ENCODE results near the gene LRRC53.

Gene LRRC53

DNA sequence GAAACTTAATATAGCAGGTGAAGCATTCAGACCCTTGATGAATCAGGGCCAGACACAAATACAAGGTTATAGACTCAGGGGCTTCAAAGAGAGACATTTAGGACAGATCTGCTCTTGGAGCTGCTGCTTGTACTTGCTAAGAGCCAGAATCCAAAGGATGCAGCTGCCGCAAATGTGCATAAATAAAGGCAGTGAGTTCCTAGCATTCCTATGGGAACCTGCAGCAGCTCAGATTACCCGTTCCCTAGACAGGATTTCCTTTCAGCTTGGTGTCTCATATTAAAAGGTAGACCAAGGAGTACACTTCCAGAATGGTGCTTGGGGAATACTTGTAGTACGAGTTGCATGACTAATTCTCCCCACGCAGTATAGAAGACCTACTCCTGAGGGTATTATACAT is 9.7 kb upstream of the LRRC53 start:
- no peaks in the 10 kb centered on the region for H3K36me3 ChIP-seq (ENCODE audit: control insufficient read depth, insufficient read depth, low read length)
- H3K27ac ChIP-seq (ENCODE audit: insufficient read depth, low read depth, low read length, poor library complexity, severe bottlenecking), result no peak overlapping the region
- no peak overlapping the region for H3K4me3 ChIP-seq (ENCODE audit: insufficient read depth, low read depth, low read length)
- WGBS, 2 experiments, result 38 to 48% methylated on average over 4 of the region's 4 CpGs
- no peaks in the 10 kb centered on the region for H3K27me3 ChIP-seq (ENCODE audit: control insufficient read depth, insufficient read depth, low read length, poor library complexity, severe bottlenecking)
- no peaks in the 10 kb centered on the region for H3K9me3 ChIP-seq (ENCODE audit: control insufficient read depth, low read length)
- H3K4me1 ChIP-seq (ENCODE audit: control insufficient read depth, insufficient read depth, low read length), result peaks cover 9% of the 10 kb centered on the region

DNA sequence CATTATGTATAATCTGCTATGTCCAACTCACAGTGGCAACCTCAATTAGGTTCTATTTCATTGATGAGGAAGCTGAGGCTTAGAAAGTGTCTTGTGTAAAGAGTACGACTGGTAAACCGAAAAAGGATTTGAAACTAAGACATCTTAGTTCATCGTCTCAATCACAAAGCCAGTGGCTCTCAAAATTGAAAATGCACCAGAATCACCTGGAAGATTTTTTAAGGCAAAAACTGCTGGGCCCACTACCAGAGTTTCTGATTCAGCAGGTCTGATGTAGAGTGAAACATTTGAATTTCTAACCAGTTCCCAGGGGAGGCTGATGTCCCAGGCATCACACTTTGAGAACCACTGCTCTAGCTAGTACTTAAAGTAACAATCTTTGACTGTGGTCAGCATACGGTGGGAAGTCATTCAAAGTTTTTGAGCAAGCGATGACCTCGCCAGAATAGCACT is 5.2 kb upstream of the LRRC53 start:
- 91 to 94% methylated on average over 6 of the region's 6 CpGs for WGBS, 2 experiments

DNA sequence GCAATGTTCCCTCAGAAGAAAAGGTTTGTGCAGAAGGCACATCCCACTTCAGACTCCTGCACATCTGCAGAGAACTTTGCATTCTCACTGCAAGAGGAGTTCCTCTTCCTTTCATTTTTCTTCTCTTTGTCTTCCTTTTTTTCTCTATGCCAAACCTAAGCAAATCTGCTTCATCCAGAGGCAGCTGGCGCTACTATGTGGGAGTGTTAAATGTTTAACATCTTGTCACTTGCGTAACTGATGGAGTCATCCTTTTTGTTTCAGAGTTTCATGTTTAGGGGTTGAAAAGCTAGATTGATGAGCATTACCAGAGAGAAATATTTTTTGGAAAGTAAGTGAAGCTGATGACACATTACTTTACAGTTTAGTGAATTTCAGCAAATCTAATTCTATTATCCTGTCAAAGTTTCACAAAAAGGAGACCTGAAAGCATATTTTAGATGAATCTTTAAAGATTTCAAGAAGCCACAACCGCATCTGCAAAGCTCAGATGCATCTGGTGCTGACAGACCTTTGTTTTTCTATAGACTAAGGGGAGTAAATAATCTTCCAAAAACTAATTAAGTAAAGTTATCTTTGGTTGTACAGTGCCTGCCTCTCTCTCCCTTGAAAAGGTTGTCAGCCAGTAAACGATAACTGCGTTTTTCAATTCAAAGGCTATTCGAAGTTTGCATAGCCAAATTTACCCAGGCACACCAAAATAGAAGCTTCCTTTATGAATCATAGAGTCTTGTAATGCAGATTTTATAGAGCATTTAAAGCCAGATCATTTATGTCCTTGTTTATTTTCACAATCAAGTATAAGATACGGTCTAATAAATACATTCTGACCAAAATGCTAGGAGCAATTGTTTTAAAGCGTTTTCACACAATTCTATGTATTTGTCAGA is 1.2 kb upstream of the LRRC53 start:
- Histone ChIP-seq H3K36me3 (ENCODE audit: control insufficient read depth, insufficient read depth, low read length) (no peaks in the 10 kb centered on the region), H3K27ac (ENCODE audit: insufficient read depth, low read depth, low read length, poor library complexity, severe bottlenecking) (no peak overlapping the region), H3K9me3 (ENCODE audit: control insufficient read depth, low read length) (no peaks in the 10 kb centered on the region), H3K27me3 (ENCODE audit: control insufficient read depth, insufficient read depth, low read length, poor library complexity, severe bottlenecking) (no peaks in the 10 kb centered on the region), H3K4me3 (ENCODE audit: insufficient read depth, low read depth, low read length) (no peak overlapping the region), H3K4me1 (ENCODE audit: control insufficient read depth, insufficient read depth, low read length) (peaks cover 5% of the 10 kb centered on the region)
- 90 to 93% methylated on average over 7 to 8 of the region's 8 CpGs for WGBS, 2 experiments

More for the DNA sequence above, 5.2 kb upstream of the LRRC53 start:
- Histone ChIP-seq H3K27me3 (ENCODE audit: control insufficient read depth, insufficient read depth, low read length, poor library complexity, severe bottlenecking) (no peaks in the 10 kb centered on the region), H3K36me3 (ENCODE audit: control insufficient read depth, insufficient read depth, low read length) (no peaks in the 10 kb centered on the region), H3K27ac (ENCODE audit: insufficient read depth, low read depth, low read length, poor library complexity, severe bottlenecking) (no peak overlapping the region), H3K4me1 (ENCODE audit: control insufficient read depth, insufficient read depth, low read length) (peaks cover 9% of the 10 kb centered on the region), H3K4me3 (ENCODE audit: insufficient read depth, low read depth, low read length) (no peak overlapping the region), H3K9me3 (ENCODE audit: control insufficient read depth, low read length) (no peaks in the 10 kb centered on the region)

DNA sequence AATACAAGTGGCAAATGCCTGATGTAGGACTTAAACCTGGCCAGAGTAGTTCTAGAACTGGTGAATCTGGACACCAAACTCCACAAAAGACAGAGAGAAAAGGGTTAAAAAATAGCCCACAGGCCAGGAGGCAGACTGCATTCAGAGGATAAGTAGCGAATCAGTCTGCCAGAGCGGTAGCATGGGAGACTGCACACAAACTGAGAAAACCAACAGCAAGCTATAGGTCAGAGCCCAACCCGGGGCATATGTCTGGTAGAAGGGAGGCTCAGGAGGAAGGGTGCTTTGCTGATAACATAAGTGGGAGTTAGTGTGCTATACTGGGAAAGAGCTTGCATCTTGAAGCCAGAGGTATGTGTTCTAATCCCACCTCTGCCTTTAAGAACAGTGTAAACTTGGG is 4.0 kb downstream of the LRRC53 start:
- H3K27me3 ChIP-seq (ENCODE audit: control insufficient read depth, insufficient read depth, low read length, poor library complexity, severe bottlenecking), result no peaks in the 10 kb centered on the region
- 11 to 14% methylated on average over 3 of the region's 3 CpGs for WGBS, 2 experiments
- H3K27ac ChIP-seq (ENCODE audit: insufficient read depth, low read depth, low read length, poor library complexity, severe bottlenecking), result no peak overlapping the region
- H3K4me1 ChIP-seq (ENCODE audit: control insufficient read depth, insufficient read depth, low read length), result peaks cover 27% of the 10 kb centered on the region
- no peaks in the 10 kb centered on the region for H3K36me3 ChIP-seq (ENCODE audit: control insufficient read depth, insufficient read depth, low read length)
- no peak overlapping the region for H3K4me3 ChIP-seq (ENCODE audit: insufficient read depth, low read depth, low read length)
- H3K9me3 ChIP-seq (ENCODE audit: control insufficient read depth, low read length), result no peaks in the 10 kb centered on the region

DNA sequence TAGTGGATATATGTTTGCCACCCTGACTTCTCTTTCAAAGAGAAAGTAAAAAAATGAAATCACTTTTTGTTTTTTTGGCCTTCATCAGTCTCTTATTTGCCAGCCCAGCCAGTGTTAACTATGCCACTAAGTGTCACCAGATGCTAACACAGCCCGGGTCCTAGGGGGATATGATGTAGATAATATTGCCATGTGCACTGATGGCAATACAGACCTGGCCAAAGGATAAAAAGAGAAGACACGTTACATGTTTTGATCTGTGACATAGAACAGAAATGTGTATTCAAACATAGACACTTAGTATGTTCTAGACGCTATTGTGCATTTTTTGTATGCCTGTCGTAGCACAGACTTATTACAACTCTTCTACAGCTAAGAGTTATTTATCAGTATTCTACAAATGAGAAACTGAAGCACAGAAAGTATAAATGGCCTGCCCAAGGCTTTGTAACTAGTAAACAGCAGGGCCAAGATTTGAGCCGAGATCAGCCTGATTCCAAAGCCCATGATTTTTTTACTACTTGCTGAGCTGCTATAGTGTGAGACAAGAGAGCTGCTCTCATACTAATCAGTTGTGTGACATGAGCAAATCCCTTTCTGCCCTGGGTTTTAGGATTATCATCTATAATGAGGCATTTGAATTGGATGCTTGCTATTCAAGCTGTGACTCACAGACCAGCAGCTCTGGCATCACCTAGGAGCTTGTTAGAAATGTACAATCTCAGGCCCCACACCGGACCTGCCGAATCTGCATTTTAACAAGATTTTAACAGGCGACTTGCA is 6.3 kb downstream of the LRRC53 start:
- H3K4me1 ChIP-seq (ENCODE audit: control insufficient read depth, insufficient read depth, low read length), result peaks cover 27% of the 10 kb centered on the region
- H3K27me3 ChIP-seq (ENCODE audit: control insufficient read depth, insufficient read depth, low read length, poor library complexity, severe bottlenecking), result no peaks in the 10 kb centered on the region
- H3K4me3 ChIP-seq (ENCODE audit: insufficient read depth, low read depth, low read length), result no peak overlapping the region
- no peaks in the 10 kb centered on the region for H3K9me3 ChIP-seq (ENCODE audit: control insufficient read depth, low read length)
- peak overlapping the region; percentile 77 for H3K27ac ChIP-seq (ENCODE audit: insufficient read depth, low read depth, low read length, poor library complexity, severe bottlenecking)
- WGBS, 2 experiments, result 54 to 75% methylated on average over 7 to 8 of the region's 8 CpGs
- H3K36me3 ChIP-seq (ENCODE audit: control insufficient read depth, insufficient read depth, low read length), result no peaks in the 10 kb centered on the region

DNA sequence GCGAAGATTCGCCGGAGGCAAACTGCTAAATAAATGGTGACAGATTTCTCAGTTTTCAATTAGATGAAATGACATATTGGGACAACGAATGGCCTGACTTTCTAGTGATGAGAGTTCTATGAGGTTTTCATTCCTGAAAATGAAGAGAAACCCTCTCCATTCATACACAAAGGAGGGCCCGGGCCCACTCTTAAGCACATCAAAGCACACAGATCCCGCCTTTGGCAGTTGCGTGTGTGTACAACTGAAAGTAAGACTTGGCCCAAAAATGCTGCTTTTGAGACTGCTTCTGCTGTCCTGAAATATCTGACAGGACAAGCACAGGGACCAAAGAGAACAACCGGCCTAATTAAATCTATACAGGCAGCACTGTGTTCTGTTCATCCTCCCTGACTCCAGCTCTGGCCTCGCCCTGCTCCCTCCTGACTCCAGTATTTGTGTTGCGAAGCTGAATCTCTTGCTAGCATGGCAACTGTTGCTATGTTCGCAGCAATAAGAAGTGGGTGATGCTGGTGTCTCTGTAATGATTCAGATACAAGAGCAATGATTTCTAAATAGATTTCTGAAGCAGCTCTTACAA is 7.4 kb downstream of the LRRC53 start:
- peak overlapping the region; percentile 77 for H3K27ac ChIP-seq (ENCODE audit: insufficient read depth, low read depth, low read length, poor library complexity, severe bottlenecking)
- WGBS, 2 experiments, result 59 to 64% methylated on average over 11 of the region's 11 CpGs
- H3K4me3 ChIP-seq (ENCODE audit: insufficient read depth, low read depth, low read length), result no peak overlapping the region

DNA sequence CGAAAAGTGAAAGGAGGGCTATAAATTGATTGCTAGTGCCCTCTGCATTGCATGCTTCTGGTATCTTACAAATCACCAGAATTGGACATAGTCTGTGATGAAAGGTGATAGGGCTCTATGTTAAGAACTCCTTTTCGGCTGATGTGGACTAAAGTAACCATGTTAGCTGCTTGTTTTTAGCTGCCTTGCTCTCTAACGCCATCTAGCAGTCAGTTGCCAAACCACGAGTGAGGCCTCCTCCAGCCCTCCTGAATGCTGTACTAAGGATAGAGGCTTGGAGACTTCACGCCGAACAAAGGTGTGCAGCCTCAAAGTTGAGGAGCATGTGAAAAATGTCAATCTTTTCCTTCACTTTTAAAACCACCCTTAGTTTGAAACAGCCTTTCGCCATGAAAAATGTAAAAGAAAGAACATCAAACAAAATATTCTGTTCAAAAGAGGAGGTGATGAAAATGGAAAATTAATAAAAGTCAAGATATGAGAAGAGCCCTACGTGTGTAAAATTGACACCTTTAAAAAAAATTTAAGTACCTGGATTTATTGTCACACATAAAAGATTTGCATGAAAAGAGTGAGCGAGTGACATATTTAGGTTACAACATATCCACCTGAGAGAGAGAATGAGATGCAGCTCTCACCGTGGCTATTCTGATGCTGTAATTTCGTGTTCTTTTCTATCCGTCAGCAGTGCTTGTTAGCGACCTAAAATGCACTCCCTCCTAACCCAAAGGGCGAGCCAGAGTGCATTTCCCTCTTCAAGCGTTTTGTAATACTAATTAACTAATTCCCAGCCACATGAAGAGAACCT is 8.1 kb downstream of the LRRC53 start:
- no peaks in the 10 kb centered on the region for H3K9me3 ChIP-seq (ENCODE audit: control insufficient read depth, low read length)
- 46 to 51% methylated on average over 13 to 15 of the region's 15 CpGs for WGBS, 2 experiments
- H3K27me3 ChIP-seq (ENCODE audit: control insufficient read depth, insufficient read depth, low read length, poor library complexity, severe bottlenecking), result no peaks in the 10 kb centered on the region
- H3K4me3 ChIP-seq (ENCODE audit: insufficient read depth, low read depth, low read length), result no peak overlapping the region
- H3K27ac ChIP-seq (ENCODE audit: insufficient read depth, low read depth, low read length, poor library complexity, severe bottlenecking), result peak overlapping the region; percentile 77
- peaks cover 27% of the 10 kb centered on the region for H3K4me1 ChIP-seq (ENCODE audit: control insufficient read depth, insufficient read depth, low read length)
- no peaks in the 10 kb centered on the region for H3K36me3 ChIP-seq (ENCODE audit: control insufficient read depth, insufficient read depth, low read length)

More for the DNA sequence above, 7.4 kb downstream of the LRRC53 start:
- H3K9me3 ChIP-seq (ENCODE audit: control insufficient read depth, low read length), result no peaks in the 10 kb centered on the region
- H3K4me1 ChIP-seq (ENCODE audit: control insufficient read depth, insufficient read depth, low read length), result peaks cover 27% of the 10 kb centered on the region
- no peaks in the 10 kb centered on the region for H3K36me3 ChIP-seq (ENCODE audit: control insufficient read depth, insufficient read depth, low read length)
- no peaks in the 10 kb centered on the region for H3K27me3 ChIP-seq (ENCODE audit: control insufficient read depth, insufficient read depth, low read length, poor library complexity, severe bottlenecking)

DNA sequence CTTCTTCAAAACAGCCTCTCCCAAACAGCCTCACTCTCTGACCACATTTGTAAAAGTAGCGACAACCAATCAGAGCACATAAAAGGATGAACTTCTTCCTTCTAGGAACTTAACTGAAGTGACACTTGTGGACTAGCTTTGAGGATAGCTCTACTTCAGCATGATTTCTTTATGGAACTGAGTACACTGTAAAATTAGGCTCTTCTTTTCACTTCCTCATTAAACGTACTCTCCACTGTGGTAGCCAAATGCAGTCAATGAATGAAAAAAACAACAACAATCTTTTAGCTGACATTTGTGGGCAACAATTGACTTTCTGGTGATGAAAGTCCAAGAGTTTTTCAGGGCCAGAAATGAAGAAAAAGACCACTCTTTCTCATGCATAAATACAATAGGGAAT is 9.6 kb downstream of the LRRC53 start:
- peaks cover 20% of the 10 kb centered on the region for H3K4me1 ChIP-seq (ENCODE audit: control insufficient read depth, insufficient read depth, low read length)
- no peak overlapping the region for H3K27ac ChIP-seq (ENCODE audit: insufficient read depth, low read depth, low read length, poor library complexity, severe bottlenecking)
- 80 to 90% methylated on average over 2 of the region's 2 CpGs for WGBS, 2 experiments
- H3K9me3 ChIP-seq (ENCODE audit: control insufficient read depth, low read length), result no peaks in the 10 kb centered on the region
- no peaks in the 10 kb centered on the region for H3K27me3 ChIP-seq (ENCODE audit: control insufficient read depth, insufficient read depth, low read length, poor library complexity, severe bottlenecking)
- H3K4me3 ChIP-seq (ENCODE audit: insufficient read depth, low read depth, low read length), result no peak overlapping the region
- H3K36me3 ChIP-seq (ENCODE audit: control insufficient read depth, insufficient read depth, low read length), result no peaks in the 10 kb centered on the region

DNA sequence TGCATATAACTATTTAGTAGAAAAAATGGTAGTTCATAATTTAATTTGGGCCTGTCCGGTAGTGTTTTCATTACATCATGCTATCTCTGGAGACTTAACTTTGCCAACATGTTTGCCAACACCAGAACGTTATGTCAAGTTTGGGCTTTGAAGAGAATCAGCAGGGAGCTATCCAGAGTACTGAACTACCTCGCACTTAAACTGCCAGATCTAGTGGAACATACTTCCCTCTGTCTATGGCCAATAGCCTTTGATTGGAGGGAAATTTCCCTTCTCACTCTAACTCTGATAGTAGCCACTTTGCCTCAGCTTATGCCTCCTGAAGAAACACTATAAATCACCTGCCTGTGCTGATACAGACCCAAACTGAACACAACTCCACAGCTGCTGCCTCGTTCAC is 10.0 kb downstream of the LRRC53 start:
- Histone ChIP-seq H3K4me3 (ENCODE audit: insufficient read depth, low read depth, low read length) (no peak overlapping the region), H3K36me3 (ENCODE audit: control insufficient read depth, insufficient read depth, low read length) (no peaks in the 10 kb centered on the region), H3K4me1 (ENCODE audit: control insufficient read depth, insufficient read depth, low read length) (peaks cover 20% of the 10 kb centered on the region), H3K27ac (ENCODE audit: insufficient read depth, low read depth, low read length, poor library complexity, severe bottlenecking) (no peak overlapping the region), H3K27me3 (ENCODE audit: control insufficient read depth, insufficient read depth, low read length, poor library complexity, severe bottlenecking) (no peaks in the 10 kb centered on the region), H3K9me3 (ENCODE audit: control insufficient read depth, low read length) (no peaks in the 10 kb centered on the region)
- 59 to 60% methylated on average over 4 of the region's 4 CpGs for WGBS, 2 experiments
